GM12864 (cell line): Measurements from ENCODE around the gene TECPR1.

Experiments used
- DNase-seq: peaks from one replicate; pipeline ENCODE4 v3.0.0-alpha.2; 2011; ENCODE audit warnings: low read depth
- H3K4me3 ChIP-seq: 2 replicates; pipeline ENCODE4 v1.5.1; 2011; ENCODE audit warnings: mild to moderate bottlenecking, low read depth, low read length, control low read depth
- TF ChIP-seq, protein P1 (sequence below): IDR thresholded peaks from 2 replicates; pipeline ENCODE4 v1.5.1; 2011; ENCODE audit warnings: low read depth, mild to moderate bottlenecking, moderate library complexity, low read length, control low read depth, inconsistent platforms; ENCODE audit errors: missing control alignments

Gene TECPR1

DNA sequence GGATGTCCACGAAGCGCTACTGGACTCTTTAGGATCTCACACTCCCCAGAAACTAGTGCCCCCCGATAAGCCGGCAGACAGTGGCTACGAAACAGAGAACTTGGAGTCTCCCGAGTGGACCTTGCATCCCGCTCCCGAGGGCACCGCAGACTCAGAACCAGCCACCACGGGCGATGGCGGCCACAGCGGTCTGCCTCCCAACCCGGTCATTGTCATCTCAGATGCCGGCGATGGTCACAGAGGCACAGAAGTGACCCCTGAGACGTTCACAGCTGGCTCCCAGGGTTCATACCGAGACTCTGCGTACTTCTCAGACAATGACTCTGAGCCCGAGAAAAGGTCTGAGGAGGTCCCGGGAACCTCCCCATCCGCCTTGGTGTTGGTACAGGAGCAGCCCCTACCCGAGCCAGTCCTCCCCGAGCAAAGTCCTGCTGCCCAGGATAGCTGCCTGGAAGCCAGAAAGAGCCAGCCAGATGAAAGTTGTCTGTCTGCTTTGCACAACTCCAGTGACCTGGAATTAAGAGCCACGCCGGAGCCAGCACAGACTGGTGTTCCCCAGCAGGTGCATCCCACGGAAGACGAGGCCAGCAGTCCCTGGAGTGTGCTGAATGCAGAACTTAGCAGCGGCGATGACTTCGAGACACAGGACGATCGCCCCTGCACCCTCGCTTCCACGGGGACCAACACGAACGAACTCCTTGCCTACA is 58.4 kb downstream of the TECPR1 start:
- DNase-seq = no peak
- TF ChIP-seq, protein P1, sequence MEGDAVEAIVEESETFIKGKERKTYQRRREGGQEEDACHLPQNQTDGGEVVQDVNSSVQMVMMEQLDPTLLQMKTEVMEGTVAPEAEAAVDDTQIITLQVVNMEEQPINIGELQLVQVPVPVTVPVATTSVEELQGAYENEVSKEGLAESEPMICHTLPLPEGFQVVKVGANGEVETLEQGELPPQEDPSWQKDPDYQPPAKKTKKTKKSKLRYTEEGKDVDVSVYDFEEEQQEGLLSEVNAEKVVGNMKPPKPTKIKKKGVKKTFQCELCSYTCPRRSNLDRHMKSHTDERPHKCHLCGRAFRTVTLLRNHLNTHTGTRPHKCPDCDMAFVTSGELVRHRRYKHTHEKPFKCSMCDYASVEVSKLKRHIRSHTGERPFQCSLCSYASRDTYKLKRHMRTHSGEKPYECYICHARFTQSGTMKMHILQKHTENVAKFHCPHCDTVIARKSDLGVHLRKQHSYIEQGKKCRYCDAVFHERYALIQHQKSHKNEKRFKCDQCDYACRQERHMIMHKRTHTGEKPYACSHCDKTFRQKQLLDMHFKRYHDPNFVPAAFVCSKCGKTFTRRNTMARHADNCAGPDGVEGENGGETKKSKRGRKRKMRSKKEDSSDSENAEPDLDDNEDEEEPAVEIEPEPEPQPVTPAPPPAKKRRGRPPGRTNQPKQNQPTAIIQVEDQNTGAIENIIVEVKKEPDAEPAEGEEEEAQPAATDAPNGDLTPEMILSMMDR = no peak
- no peak overlapping the region for H3K4me3 ChIP-seq

DNA sequence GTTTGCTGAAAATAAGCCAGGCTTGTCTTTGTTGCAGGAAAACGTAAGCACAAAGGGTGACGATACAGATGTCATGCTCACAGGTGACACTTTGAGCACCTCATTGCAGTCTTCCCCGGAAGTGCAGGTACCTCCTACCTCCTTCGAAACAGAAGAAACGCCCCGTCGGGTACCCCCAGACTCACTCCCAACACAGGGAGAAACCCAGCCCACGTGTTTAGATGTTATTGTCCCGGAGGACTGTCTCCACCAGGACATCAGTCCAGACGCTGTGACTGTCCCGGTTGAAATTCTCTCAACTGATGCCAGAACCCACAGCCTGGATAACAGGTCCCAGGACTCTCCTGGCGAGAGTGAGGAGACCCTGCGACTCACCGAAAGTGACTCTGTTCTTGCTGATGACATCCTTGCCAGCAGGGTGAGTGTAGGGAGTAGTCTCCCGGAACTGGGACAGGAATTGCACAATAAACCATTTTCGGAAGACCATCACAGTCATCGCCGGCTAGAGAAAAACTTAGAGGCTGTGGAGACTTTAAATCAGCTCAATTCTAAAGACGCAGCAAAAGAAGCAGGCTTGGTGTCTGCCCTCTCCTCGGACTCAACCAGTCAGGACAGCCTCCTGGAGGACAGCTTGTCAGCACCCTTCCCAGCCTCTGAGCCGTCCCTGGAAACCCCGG is 59.1 kb downstream of the TECPR1 start:
- DNase-seq = no peak
- no peak overlapping the region for H3K4me3 ChIP-seq
- TF ChIP-seq, protein P1 = no peak

DNA sequence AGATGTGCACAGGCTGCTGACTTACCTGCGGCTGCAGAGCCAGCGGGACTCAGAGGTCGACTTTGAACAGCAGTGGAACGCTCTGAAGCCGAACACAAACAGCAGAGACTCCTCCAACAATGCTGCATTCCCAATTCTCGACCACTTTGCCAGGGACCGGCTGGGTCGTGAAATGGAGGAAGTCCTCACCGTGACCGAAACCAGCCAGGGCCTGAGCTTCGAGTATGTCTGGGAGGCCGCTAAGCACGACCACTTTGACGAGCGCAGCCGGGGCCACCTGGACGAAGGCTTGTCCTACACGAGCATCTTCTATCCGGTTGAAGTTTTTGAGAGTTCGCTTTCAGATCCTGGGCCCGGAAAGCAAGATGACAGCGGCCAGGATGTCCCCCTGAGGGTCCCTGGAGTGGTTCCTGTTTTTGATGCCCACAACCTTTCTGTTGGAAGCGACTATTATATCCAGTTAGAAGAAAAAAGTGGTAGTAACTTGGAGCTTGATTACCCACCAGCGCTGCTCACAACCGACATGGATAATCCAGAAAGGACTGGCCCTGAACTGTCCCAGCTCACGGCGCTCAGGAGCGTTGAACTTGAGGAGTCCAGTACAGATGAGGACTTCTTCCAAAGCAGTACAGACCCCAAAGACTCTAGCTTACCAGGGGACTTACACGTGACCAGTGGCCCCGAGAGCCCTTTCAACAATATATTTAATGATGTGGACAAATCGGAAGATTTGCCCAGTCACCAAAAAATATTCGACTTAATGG is 60.2 kb downstream of the TECPR1 start:
- no peak overlapping the region for H3K4me3 ChIP-seq
- TF ChIP-seq, protein P1 = no peak
- no peak for DNase-seq

DNA sequence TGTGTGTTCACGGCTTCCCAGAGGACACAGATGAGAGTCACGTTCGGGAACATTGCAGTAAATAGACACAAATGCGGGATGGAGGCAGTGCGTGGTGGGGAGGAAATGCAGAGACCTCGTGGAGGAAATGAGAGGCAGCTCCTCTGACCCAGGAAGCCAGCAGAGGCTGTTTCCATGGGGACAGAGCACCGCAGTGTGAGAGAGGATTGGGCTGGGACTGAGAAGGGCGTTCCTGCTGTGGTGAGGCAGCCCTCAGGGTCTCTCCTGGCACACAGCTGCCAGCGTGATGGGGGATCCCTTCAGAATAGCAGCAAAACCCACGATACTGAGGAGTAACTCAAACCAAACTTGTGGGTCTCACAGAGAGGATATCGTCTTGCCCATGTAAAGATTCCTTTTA is 62.5 kb downstream of the TECPR1 start:
- TF ChIP-seq, protein P1 = no peak

DNA sequence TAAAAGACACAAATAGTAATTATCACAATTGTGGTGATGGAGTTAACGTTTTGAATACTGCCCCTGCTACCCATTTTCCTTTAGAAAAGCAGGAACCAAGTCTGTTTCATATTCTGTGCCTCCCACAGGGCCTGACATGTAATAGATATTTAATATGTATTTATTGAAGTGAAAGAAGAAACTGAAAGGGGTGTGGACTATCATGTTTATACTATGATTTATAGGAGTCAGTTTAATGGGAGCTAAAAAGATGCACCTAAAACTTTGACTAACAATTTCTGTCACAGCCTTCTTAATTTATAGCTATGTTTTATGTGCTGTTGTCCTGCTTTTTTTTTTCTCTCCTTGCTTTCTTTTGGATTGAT is 64.9 kb downstream of the TECPR1 start:
- DNase-seq = no peak
- TF ChIP-seq, protein P1 = no peak
- no peak overlapping the region for H3K4me3 ChIP-seq

More for the DNA sequence above, 62.5 kb downstream of the TECPR1 start:
- no peak for DNase-seq
- H3K4me3 ChIP-seq = no peak overlapping the region

DNA sequence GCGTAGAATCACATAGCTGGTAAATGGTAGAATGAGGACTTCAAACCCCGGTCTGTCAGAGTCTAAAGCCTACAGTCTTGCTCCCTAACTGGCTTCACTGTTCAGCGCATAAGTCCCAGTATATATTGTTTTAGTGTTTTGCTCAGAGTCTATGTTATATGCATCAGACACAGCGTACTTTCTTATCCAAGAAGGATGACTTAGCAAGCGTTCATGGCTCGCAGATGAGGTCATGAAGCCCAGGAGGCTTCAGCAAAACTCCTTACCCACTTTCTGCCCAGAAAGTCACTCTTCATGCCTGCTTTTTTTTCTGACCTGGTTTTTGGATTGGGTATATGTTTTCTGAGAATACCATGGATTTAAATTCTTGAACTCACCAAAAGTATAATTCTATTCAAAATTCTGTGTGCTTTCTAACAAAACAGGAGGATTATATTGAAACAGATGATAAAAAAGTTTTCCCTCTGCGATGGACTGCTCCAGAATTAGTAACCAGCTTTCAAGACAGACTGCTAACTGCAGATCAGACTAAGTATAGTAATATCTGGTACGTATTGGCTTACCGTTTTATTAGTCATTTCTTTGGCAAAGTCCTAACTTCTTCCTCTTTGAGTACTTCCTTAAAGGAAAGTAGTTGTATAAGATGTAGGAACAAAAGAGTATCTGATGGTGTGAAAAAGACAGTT is 65.4 kb downstream of the TECPR1 start:
- no peak overlapping the region for H3K4me3 ChIP-seq
- DNase-seq = no peak
- TF ChIP-seq, protein P1 = no peak
